Uterus (tissue), 2 donors: ENCODE data around the gene AZU1.

Experiments used
- CTCF ChIP-seq, 4 experiments: fragments of 200-600 bp in 2 of 4; fragments of 450-650 bp in 2 of 4; sonication (generic) in 2 of 4; IDR thresholded peaks; one replicate each; pipeline ENCODE4 v1.5.1; 2016 to 2019; ENCODE audit warnings: antibody characterized with exemption in 4 of 4, mild to moderate bottlenecking in 2 of 4, moderate library complexity in 1 of 4
- POLR2A ChIP-seq, 2 donors: fragments of 450-650 bp; IDR thresholded peaks; one replicate each; pipeline ENCODE4 v1.6.1; 2016; ENCODE audit warnings: antibody characterized with exemption in 2 of 2, mild to moderate bottlenecking in 1 of 2, moderate library complexity in 1 of 2

- no peak for TF ChIP-seq CTCF (IDR thresholded peaks at IDR 0.05)
- no peak for TF ChIP-seq POLR2A (IDR thresholded peaks at IDR 0.05)
Observed at GRCh38 chr19:788983-789700, 38.5 kb upstream of the AZU1 start.
